G401.6 (cell line): ENCODE measurements around the gene C1orf167.
"Not testable (repeated sequence)": the region's sequence is repeated elsewhere in the genome, so short reads cannot be mapped to it uniquely, and the experiment has no call there.

ENCODE experiments used
- FAIRE-seq: peaks from 2 replicates; lab custom pipeline; 2012; peaks lifted over from hg19 to GRCh38; lab: Jason Lieb, UNC

The C1orf167 gene

GRCh38 chr1:11803924-11804665, 42.1 kb downstream of the C1orf167 start:
- FAIRE-seq, result not testable (repeated sequence)

GRCh38 chr1:11804666-11805421, 42.9 kb downstream of the C1orf167 start:
- FAIRE-seq, result no peak

GRCh38 chr1:11805422-11806306, 43.7 kb downstream of the C1orf167 start, which contains the start of the genes CLCN6 and MTHFR:
TSS of gene CLCN6 (plus strand) at chr1:11806191. CDS start at chr1:11806263, 72 bp downstream.
TSS of gene MTHFR (minus strand) at chr1:11805964. CDS start at chr1:11803116, 2,848 bp downstream.
- FAIRE-seq, result peak; percentile 97

DNA sequence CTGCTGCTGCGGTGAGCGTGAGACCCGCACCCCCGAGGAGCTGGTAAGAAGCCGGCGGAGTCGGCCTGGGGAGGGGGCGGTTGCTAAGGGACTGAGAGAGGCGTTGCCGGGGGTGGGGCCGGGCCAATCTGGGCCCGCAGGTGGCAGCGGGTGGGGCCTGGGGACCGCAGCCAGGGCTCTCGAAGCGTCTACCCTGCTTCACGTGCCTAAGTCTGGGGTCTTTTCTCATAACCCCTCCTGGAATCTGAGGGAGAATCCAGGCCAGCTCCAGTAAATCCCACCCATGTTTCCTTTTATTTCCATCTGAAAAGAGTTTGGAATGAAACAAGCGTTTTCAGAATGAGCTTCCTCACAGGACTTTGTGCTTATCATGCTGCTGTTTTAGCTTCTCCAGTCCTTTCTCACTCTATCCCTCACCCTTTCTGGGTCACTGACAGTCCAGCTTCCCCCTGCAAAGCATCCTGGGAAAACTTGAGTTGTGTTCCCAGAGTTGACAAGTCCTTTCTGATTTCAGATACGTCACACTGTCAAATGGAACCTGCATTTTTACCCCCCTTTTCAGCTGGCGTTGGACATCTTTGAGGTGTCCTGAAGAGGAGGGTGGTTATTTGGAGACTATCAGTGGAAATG, 44.4 kb downstream of the C1orf167 start:
- FAIRE-seq, result no peak

GRCh38 chr1:11807133-11807532, 45.1 kb downstream of the C1orf167 start:
- FAIRE-seq, result no peak

GRCh38 chr1:11813021-11813420, 51.0 kb downstream of the C1orf167 start:
- no peak for FAIRE-seq

DNA sequence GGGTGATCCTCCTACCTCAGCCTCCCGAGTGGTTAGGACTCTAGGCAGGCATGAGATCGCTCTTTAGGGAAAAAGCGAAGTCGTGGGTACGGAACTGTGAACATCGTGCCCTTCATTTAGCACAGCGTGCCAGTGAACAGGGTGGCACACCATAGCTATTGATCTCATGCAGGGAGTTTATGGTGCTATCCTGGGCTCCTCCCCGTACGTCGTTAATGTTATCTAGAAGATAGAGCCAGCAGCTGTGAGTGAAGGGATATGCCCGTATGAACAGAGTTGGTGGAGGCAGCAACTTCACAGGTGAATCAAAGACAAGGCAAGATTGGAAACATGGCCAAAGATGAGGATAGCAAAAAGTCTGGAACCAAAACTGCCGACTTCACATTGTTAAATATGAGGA, 55.2 kb downstream of the C1orf167 start:
- no peak for FAIRE-seq

GRCh38 chr1:11822091-11822490, 60.1 kb downstream of the C1orf167 start:
- no peak for FAIRE-seq

GRCh38 chr1:11823366-11824137, 61.6 kb downstream of the C1orf167 start:
- no peak for FAIRE-seq

DNA sequence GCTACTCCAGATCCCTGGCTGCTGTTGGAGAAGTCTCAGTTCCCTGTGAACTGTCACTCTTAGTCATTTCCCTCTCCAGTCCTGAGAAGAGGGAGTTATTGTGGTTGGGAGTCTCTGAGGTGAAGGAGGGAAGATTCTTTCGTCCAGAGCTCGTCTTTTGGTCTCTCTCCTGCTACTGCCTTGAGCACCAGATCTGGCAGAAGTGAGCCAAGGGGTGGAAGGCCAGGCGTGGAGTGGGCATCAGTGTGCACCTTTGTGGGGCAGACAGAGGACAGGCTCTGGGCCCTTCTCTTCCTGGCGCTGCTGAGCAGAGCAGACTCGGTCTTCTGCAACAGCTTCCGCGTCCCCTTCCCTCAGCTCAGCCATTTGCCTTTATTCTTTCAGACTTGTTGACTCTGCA, 63.1 kb downstream of the C1orf167 start:
- no peak for FAIRE-seq

- FAIRE-seq, result no peak
Observed at GRCh38 chr1:11826946-11827345, 65.0 kb downstream of the C1orf167 start.

DNA sequence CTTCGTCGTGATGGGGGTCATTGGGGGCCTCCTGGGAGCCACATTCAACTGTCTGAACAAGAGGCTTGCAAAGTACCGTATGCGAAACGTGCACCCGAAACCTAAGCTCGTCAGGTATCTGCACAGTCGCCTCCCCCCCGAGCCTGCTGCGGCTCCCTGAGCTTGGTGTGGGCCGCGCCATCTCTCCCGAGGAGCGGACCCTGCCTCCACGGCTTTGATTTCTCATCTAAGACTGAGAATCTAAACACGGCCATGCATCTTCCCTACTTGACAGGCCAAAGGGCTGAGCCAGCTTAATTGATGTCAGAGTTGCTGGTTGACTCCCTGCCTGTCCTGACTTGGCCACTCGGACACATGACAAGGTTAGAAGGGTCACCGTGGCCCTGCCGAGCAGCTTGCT, 66.5 kb downstream of the C1orf167 start:
- FAIRE-seq, result no peak

DNA sequence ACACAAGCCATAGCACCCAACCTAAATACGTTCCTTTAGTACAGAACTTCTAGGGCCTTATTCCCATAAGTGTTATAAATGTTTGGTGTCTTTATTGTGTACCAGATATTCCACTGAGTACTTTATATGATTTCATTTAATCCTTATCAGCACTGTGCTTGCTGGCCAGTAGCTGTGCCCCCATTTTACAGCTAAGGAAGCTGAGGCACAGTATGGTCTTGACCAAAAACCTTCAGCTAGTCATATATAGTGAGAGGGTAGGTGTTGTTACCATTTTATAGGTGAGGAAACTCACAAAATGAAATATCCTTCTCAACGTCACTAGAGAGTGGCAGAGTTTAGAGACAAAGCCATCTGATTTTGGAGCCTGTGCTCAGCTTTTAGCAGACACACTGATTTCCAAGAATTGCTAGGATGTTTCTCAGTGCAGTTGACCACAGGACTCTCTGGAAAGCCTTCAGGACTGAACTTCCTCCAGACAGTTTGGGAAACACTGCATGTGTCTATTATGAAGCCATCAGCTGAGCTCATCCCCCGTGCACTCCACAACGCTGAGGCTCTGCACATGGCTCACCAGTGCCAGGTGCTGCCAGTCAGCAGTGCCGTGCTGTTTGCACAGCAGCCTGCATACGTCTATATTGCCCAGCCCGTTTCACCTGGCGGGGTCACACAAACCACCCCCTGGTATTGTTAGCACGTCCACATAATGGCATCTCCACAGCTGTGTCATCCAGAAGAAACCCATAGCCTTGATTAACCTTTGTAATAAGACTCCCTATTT, 70.1 kb downstream of the C1orf167 start:
- no peak for FAIRE-seq

GRCh38 chr1:11833497-11833896, 71.5 kb downstream of the C1orf167 start:
- FAIRE-seq, result no peak

GRCh38 chr1:11833900-11834299, 71.9 kb downstream of the C1orf167 start:
- no peak for FAIRE-seq

DNA sequence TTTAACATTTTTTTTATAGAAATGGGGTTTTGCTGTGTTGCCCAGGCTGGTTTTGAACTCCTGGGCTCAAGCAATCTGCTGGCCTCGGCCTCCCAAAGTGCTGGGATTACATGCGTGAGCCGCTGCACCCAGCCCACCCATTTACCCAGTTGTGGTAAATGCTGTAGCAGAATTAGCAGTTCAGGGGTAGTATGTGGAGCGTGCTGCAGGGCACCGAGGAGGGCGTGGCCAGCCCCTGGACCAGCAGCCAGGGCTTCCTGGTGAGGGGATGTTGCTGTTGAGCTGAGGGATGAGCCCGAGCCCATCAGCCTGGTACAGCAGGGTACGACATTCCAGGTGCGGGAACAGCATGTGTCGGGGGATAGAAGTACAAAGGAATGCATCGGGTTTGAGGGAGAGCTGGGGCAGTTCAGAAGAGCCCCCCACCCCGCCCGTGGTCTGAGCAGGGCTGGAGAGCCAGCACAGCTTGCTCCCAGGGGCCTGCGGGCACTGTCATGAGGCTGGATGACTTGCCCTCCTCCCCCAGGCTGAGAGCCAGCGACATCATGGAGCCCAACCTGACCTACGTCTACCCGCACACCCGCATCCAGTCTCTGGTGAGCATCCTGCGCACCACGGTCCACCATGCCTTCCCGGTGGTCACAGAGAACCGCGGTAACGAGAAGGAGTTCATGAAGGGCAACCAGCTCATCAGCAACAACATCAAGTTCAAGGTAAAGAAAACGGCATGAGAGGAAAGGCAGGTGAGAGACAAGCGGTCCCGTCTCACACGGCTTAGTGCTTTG, 73.6 kb downstream of the C1orf167 start:
- no peak for FAIRE-seq

- FAIRE-seq, result no peak
Observed at GRCh38 chr1:11836955-11837766, 75.2 kb downstream of the C1orf167 start.

- FAIRE-seq, result no peak
Observed at GRCh38 chr1:11837767-11838348, 75.9 kb downstream of the C1orf167 start.
